ENCODE measurements around the gene CYP2J2.

- TF ChIP-seq CTCF (IDR thresholded peaks at IDR 0.05; ENCODE audit: insufficient read depth, low read depth, low read length): no peak
- TF ChIP-seq EZH2 (IDR thresholded peaks at IDR 0.05; ENCODE audit: insufficient read depth, low read length): no peak
Measured at GRCh38 chr1:59967780-59968179, 41.2 kb upstream of the CYP2J2 start.
